Uterus (tissue), 4 donors: ENCODE results near the gene KYNU. TPM values are rescaled to one million over a fixed set of nuclear protein-coding genes. Genes with fewer than 3 reads are reported as not detected.

Source experiments
- DNase-seq, 2 donors: peaks; one replicate each; pipeline ENCODE4 v3.0.0-alpha.2; 2019 to 2020
- H3K27ac ChIP-seq, 2 donors: fragments of 200-600 bp; sonication (generic); 1 replicate in 1 of 2; 2 replicates in 1 of 2; pipeline ENCODE4 v1.5.1; 2016 to 2018
- H3K27me3 ChIP-seq, 2 donors: fragments of 200-600 bp; sonication (generic); one replicate each; pipeline ENCODE4 v1.5.1; 2018 to 2019; ENCODE audit warnings: control low read depth in 1 of 2
- H3K36me3 ChIP-seq, 2 donors: fragments of 200-600 bp; sonication (generic); one replicate each; pipeline ENCODE4 v1.5.1; 2019; ENCODE audit warnings: control low read depth in 1 of 2
- H3K4me1 ChIP-seq, 2 donors: fragments of 200-600 bp; sonication (generic); one replicate each; pipeline ENCODE4 v1.5.1; 2018 to 2019; ENCODE audit warnings: control low read depth in 1 of 2
- H3K4me3 ChIP-seq, 2 donors: fragments of 200-600 bp; sonication (generic); 1 replicate in 1 of 2; 2 replicates in 1 of 2; pipeline ENCODE4 v1.5.1; 2018 to 2019; ENCODE audit warnings: mild to moderate bottlenecking in 1 of 2
- H3K9me3 ChIP-seq, 2 donors: fragments of 200-600 bp; sonication (generic); one replicate each; pipeline ENCODE4 v1.5.1; 2019; ENCODE audit warnings: control low read depth in 1 of 2
- CTCF ChIP-seq, 4 experiments: fragments of 200-600 bp in 2 of 4; fragments of 450-650 bp in 2 of 4; sonication (generic) in 2 of 4; IDR thresholded peaks; one replicate each; pipeline ENCODE4 v1.5.1; 2016 to 2019; ENCODE audit warnings: antibody characterized with exemption in 4 of 4, mild to moderate bottlenecking in 2 of 4, moderate library complexity in 1 of 4
- POLR2A ChIP-seq, 2 donors: fragments of 450-650 bp; IDR thresholded peaks; one replicate each; pipeline ENCODE4 v1.6.1; 2016; ENCODE audit warnings: antibody characterized with exemption in 2 of 2, mild to moderate bottlenecking in 1 of 2, moderate library complexity in 1 of 2
- intact Hi-C: fragments of 100-400 bp; cut with DNase I; formaldehyde crosslinking; loops from one replicate; pipeline ENCODE4 v1.15.1; 2023; ENCODE audit warnings: low total_unique reads
- total RNA-seq, 4 donors: library from RNA; depleted of rRNA in 3 of 4; stranded (reverse); fragments of >200 nt in 3 of 4; gene quantifications; one replicate each; pipeline versions ENCODE4 v1.1.0 to v1.2.4, GENCODE V29; 2014 to 2023
- donor health status: DM: yes; HTN: yes; CAD: no.

Gene KYNU
- total RNA-seq, 4 donors from 2014 or later = 1.9 to 5.3 (median 2.1) TPM; not detected in 1

- DNase-seq = no peak
- intact Hi-C loops = no loop called here
- no peaks in the 10 kb centered on the region for H3K4me1 ChIP-seq
- H3K27ac ChIP-seq = no peak overlapping the region
- no peak overlapping the region for H3K4me3 ChIP-seq
- TF ChIP-seq CTCF (IDR thresholded peaks at IDR 0.05) = no peak
- no peak for TF ChIP-seq POLR2A (IDR thresholded peaks at IDR 0.05)
- H3K27me3 ChIP-seq = no peaks in the 10 kb centered on the region
- no peaks in the 10 kb centered on the region for H3K9me3 ChIP-seq
- H3K36me3 ChIP-seq = no peaks in the 10 kb centered on the region
Measured at GRCh38 chr2:142967060-142967459, 89.6 kb downstream of the KYNU start.

- Histone ChIP-seq H3K4me1 (no peaks in the 10 kb centered on the region), H3K4me3 (no peak overlapping the region), H3K9me3 (no peaks in the 10 kb centered on the region), H3K27ac (no peak overlapping the region), H3K27me3 (no peaks in the 10 kb centered on the region), H3K36me3 (no peaks in the 10 kb centered on the region)
- TF ChIP-seq POLR2A (IDR thresholded peaks at IDR 0.05) (no peak), CTCF (IDR thresholded peaks at IDR 0.05) (no peak)
- DNase-seq = no peak
- intact Hi-C loops = no loop called here
Measured at GRCh38 chr2:142973160-142973821, 95.8 kb downstream of the KYNU start.

GRCh38 chr2:142973822-142974207, 96.4 kb downstream of the KYNU start:
- no peak for DNase-seq
- Histone ChIP-seq H3K9me3 (no peaks in the 10 kb centered on the region), H3K4me1 (no peaks in the 10 kb centered on the region), H3K36me3 (no peaks in the 10 kb centered on the region), H3K4me3 (no peak overlapping the region), H3K27ac (no peak overlapping the region), H3K27me3 (no peaks in the 10 kb centered on the region)
- TF ChIP-seq POLR2A (IDR thresholded peaks at IDR 0.05) (no peak), CTCF (IDR thresholded peaks at IDR 0.05) (no peak)
- intact Hi-C loops = no loop called here

- intact Hi-C loops = no loop called here
- no peak overlapping the region for H3K27ac ChIP-seq
Measured at GRCh38 chr2:142974288-142975024, 97.0 kb downstream of the KYNU start.

More at GRCh38 chr2:142974288-142975024, 97.0 kb downstream of the KYNU start:
- no peaks in the 10 kb centered on the region for H3K9me3 ChIP-seq
- H3K4me1 ChIP-seq = no peaks in the 10 kb centered on the region
- H3K27me3 ChIP-seq = no peaks in the 10 kb centered on the region
- H3K36me3 ChIP-seq = no peaks in the 10 kb centered on the region
- DNase-seq = no peak
- H3K4me3 ChIP-seq = no peak overlapping the region
- no peak for TF ChIP-seq POLR2A (IDR thresholded peaks at IDR 0.05)
- no peak for TF ChIP-seq CTCF (IDR thresholded peaks at IDR 0.05)
